A549 (cell line): Measurements from ENCODE around the gene RNF130. TPM values are rescaled to one million over a fixed set of nuclear protein-coding genes. Genes with fewer than 3 reads are reported as not detected.
A peak's percentile ranks its signal among the peaks of the same experiment; 100 is the strongest.

Experiments used
- ATAC-seq, 2 experiments: fragments of 200-7000 bp in 1 of 2; fragments of >200 bp in 1 of 2; cut with Nextera tagmentation in 1 of 2; cut with Tn5 transposase in 1 of 2; 3 replicates each; pipeline versions ENCODE4 v1.8.0 to v1.9.1; 2018 to 2020; ENCODE audit warnings: mild to moderate bottlenecking in 1 of 2, moderate library complexity in 1 of 2
- CTCF ChIA-PET: fragments of 300-600 bp; sonication (Branson Sonifier 250); formaldehyde crosslinking; extraction: SDS; loops from one replicate; lab custom pipeline; 2021; ENCODE audit warnings: antibody characterized with exemption, inconsistent platforms; lab: Yijun Ruan, JAX
- POLR2A ChIA-PET: fragments of 350-600 bp; formaldehyde crosslinking; extraction: SDS; loops from one replicate; lab custom pipeline; 2021; ENCODE audit warnings: antibody characterized with exemption, inconsistent platforms; lab: Yijun Ruan, JAX
- DNase-seq, 2 experiments: peaks; one replicate each; pipeline versions ENCODE4 v3.0.0 to v3.0.0-alpha.2; 2011 to 2016; ENCODE audit warnings: low read depth in 1 of 2, low spot score in 1 of 2
- FAIRE-seq: peaks from 2 replicates; lab custom pipeline; 2011; peaks lifted over from hg19 to GRCh38; lab: Jason Lieb, UNC
- H3K27ac ChIP-seq, 2 experiments: fragments of >200 bp; sonication (Bioruptor Twin); formaldehyde crosslinking; 3 replicates each; pipeline ENCODE4 v1.5.1; 2016 to 2017
- H3K4me1 ChIP-seq: fragments of >200 bp; sonication (Bioruptor Twin); formaldehyde crosslinking; 3 replicates; pipeline ENCODE4 v1.6.1; 2016
- H3K4me2 ChIP-seq: fragments of >200 bp; sonication (Bioruptor Twin); formaldehyde crosslinking; 3 replicates; pipeline ENCODE4 v1.6.1; 2016
- H3K4me3 ChIP-seq: fragments of >200 bp; sonication (Bioruptor Twin); formaldehyde crosslinking; 3 replicates; pipeline ENCODE4 v1.5.1; 2016
- H3K9me3 ChIP-seq: fragments of >200 bp; sonication (Bioruptor Twin); formaldehyde crosslinking; 3 replicates; pipeline ENCODE4 v1.6.1; 2016
- BCL3 ChIP-seq: fragments of >200 bp; sonication (Bioruptor Twin); formaldehyde crosslinking; IDR thresholded peaks from 3 replicates; pipeline ENCODE4 v1.6.1; 2016
- CHD2 ChIP-seq: fragments of 150-350 bp; IDR thresholded peaks from 2 replicates; pipeline ENCODE4 v1.6.1; 2014; ENCODE audit warnings: low read length; ENCODE audit not compliant: partially characterized antibody
- EHF ChIP-seq: fragments of 250-450 bp; sonication (Bioruptor Pico); IDR thresholded peaks from 2 replicates; pipeline ENCODE4 v1.5.0; 2020; ENCODE audit warnings: mild to moderate bottlenecking
- ELK1 ChIP-seq: fragments of 150-350 bp; IDR thresholded peaks from 2 replicates; pipeline ENCODE4 v1.6.1; 2014; ENCODE audit warnings: low read depth, mild to moderate bottlenecking, low read length
- FOSB ChIP-seq: fragments of 250-450 bp; sonication (Bioruptor Pico); IDR thresholded peaks from 2 replicates; pipeline ENCODE4 v1.5.0; 2020; ENCODE audit warnings: mild to moderate bottlenecking, moderate library complexity
- GATA3 ChIP-seq: IDR thresholded peaks from 2 replicates; pipeline ENCODE4 v1.6.1; 2012; ENCODE audit warnings: borderline replicate concordance
- HDAC2 ChIP-seq: fragments of 200-600 bp; sonication (generic); IDR thresholded peaks from 2 replicates; pipeline ENCODE4 v1.6.1; 2016
- HES2 ChIP-seq: fragments of >200 bp; sonication (Bioruptor Twin); formaldehyde crosslinking; IDR thresholded peaks from 2 replicates; pipeline ENCODE4 v1.6.1; 2016
- HEYL ChIP-seq: fragments of 250-450 bp; sonication (Bioruptor Pico); IDR thresholded peaks from 2 replicates; pipeline ENCODE4 v1.8.0; 2021; ENCODE audit warnings: mild to moderate bottlenecking, moderate library complexity
- HOXA7 ChIP-seq: fragments of 250-450 bp; sonication (Bioruptor Pico); IDR thresholded peaks from 2 replicates; pipeline ENCODE4 v1.5.0; 2020; ENCODE audit warnings: mild to moderate bottlenecking, moderate library complexity
- HOXB13 ChIP-seq: fragments of 250-450 bp; sonication (Bioruptor Pico); IDR thresholded peaks from 2 replicates; pipeline ENCODE4 v1.5.0; 2020; ENCODE audit warnings: low read depth, mild to moderate bottlenecking, moderate library complexity
- HOXB5 ChIP-seq: fragments of 250-450 bp; sonication (Bioruptor Pico); IDR thresholded peaks from 2 replicates; pipeline ENCODE4 v1.5.0; 2020; ENCODE audit warnings: mild to moderate bottlenecking, moderate library complexity
- JUNB ChIP-seq: fragments of >200 bp; sonication (Bioruptor Twin); formaldehyde crosslinking; IDR thresholded peaks from 2 replicates; pipeline ENCODE4 v1.6.1; 2016
- MAZ ChIP-seq: fragments of 150-350 bp; IDR thresholded peaks from 2 replicates; pipeline ENCODE4 v1.6.1; 2014; ENCODE audit warnings: antibody characterized with exemption, low read depth, low read length, borderline replicate concordance
- NPAS2 ChIP-seq: fragments of 250-450 bp; sonication (Bioruptor Pico); IDR thresholded peaks from 2 replicates; pipeline ENCODE4 v1.8.0; 2022; ENCODE audit warnings: mild to moderate bottlenecking, moderate library complexity, borderline replicate concordance
- NR3C1 ChIP-seq: fragments of >200 bp; sonication (Bioruptor Twin); formaldehyde crosslinking; IDR thresholded peaks from 3 replicates; pipeline ENCODE4 v1.6.1; 2017
- RAD21 ChIP-seq, 2 experiments: fragments of >200 bp in 1 of 2; sonication (Bioruptor Twin) in 1 of 2; formaldehyde crosslinking in 1 of 2; IDR thresholded peaks in 1 of 2; conservative IDR thresholded peaks in 1 of 2; 2 replicates in 1 of 2; 3 replicates in 1 of 2; pipeline ENCODE4 v1.6.1; 2012 to 2018; ENCODE audit warnings: inconsistent platforms in 1 of 2
- RFX5 ChIP-seq: fragments of 450-650 bp; IDR thresholded peaks from 2 replicates; pipeline ENCODE4 v1.7.1; 2014; ENCODE audit warnings: antibody characterized with exemption, mild to moderate bottlenecking, moderate library complexity
- SREBF2 ChIP-seq: fragments of 450-650 bp; IDR thresholded peaks from 2 replicates; pipeline ENCODE4 v1.6.1; 2014; ENCODE audit warnings: mild to moderate bottlenecking, moderate library complexity
- WGBS: methylation state at CpG from one replicate; pipeline ENCODE4 v1.1.6; 2017; ENCODE audit errors: missing lambda C conversion rate; 5-methylcytosine and 5-hydroxymethylcytosine counted together
- polyA plus RNA-seq, 4 experiments: library from polyadenylated mRNA; depleted of rRNA in 3 of 4; stranded (reverse); fragments of >200 nt; fragmentation: RNase III in 1 of 4; extraction: RNeasy Plus Mini Kit Qiagen cat#74134 plus additional on column Dnase treatment in 1 of 4; gene quantifications; 2 replicates in 3 of 4; 3 replicates in 1 of 4; pipeline ENCODE4 v1.2.3, GENCODE V29; 2011 to 2017
- TF ChIP-seq, protein P1 (sequence below): IDR thresholded peaks from 2 replicates; pipeline ENCODE4 v1.6.1; 2012; ENCODE audit warnings: low read depth, borderline replicate concordance
- TF ChIP-seq, protein P2 (sequence below): fragments of >200 bp; sonication (Bioruptor Twin); formaldehyde crosslinking; IDR thresholded peaks from 3 replicates; pipeline ENCODE4 v1.5.1; 2016

RNF130 gene
- polyA plus RNA-seq, 2 of the 4 experiments (the other 2 are of a cell fraction): 33.3 to 50.1 TPM

GRCh38 chr5:180111273-180112002 lies 39.9 kb upstream of the RNF130 start:
- CTCF ChIA-PET: interaction anchor here (1.2 to 1.6 kb wide), 2 partner anchors 98 to 101 kb away, joined by 3 to 7 read pairs; partner anchors contain the start of gene RASGEF1C

DNA sequence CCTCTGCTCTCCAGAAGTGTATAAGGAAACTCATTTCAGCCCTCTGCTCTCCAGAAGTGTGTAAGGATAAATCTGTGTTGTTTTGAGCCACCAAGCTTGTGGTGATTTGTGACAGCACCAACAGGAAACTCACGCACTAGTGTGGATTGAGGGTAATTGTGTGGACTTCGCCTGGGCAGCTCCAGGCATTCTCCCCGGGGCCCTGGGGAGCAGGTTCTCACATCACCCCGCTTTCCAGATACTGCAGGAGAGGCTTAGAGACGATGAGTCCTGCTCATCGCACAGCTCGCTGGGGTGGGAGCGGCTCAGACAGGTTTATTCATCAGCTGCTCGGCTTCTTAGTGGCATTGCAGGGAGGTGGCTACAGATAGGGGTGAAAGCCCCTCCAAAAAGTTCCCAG lies 38.4 kb upstream of the RNF130 start:
- Histone ChIP-seq H3K9me3 (peaks cover 33% of the 10 kb centered on the region; the same call in 2 of the 3 replicates), H3K27ac (no peak overlapping the region), H3K4me3 (no peak overlapping the region), H3K4me2 (no peak overlapping the region), H3K4me1 (no peaks in the 10 kb centered on the region)
- no peak for DNase-seq
- 0 out of 6 replicates have a peak, but pooled peaks of 1 of the 2 experiments have one; percentile 20 for ATAC-seq
- no peak for FAIRE-seq
- 57% methylated on average over 9 of the region's 9 CpGs for WGBS
- POLR2A ChIA-PET: no interaction called here
- TF ChIP-seq ELK1 (no peak), NPAS2 (CRISPR knock-in tag) (no peak), RFX5 (no peak), BCL3 (no peak), JUNB (no peak), FOSB (CRISPR knock-in tag) (no peak), HOXB5 (CRISPR knock-in tag) (no peak), GATA3 (no peak), HOXA7 (CRISPR knock-in tag) (no peak), RAD21 (conservative IDR thresholded peaks at IDR 0.05 in 1 of 2, IDR thresholded peaks at IDR 0.05 in 1 of 2) (no peak), EHF (CRISPR knock-in tag) (no peak), HOXB13 (no peak), CHD2 (no peak), HEYL (CRISPR knock-in tag) (no peak)
- TF ChIP-seq, protein P1, sequence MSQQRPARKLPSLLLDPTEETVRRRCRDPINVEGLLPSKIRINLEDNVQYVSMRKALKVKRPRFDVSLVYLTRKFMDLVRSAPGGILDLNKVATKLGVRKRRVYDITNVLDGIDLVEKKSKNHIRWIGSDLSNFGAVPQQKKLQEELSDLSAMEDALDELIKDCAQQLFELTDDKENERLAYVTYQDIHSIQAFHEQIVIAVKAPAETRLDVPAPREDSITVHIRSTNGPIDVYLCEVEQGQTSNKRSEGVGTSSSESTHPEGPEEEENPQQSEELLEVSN: no peak
- TF ChIP-seq, all 56 proteins: peak for 0
- CTCF ChIA-PET: interaction anchor here (0.6 to 1.6 kb wide), 4 partner anchors 19 to 441 kb away, joined by 3 to 7 read pairs (median 4); partner anchors contain the start of gene RASGEF1C

More at GRCh38 chr5:180111273-180112002, 39.9 kb upstream of the RNF130 start:
- ATAC-seq (no peak), FAIRE-seq (no peak), DNase-seq (no peak)
- Histone ChIP-seq H3K9me3 (peaks cover 22% of the 10 kb centered on the region; the same call in 2 of the 3 replicates), H3K27ac (no peak overlapping the region), H3K4me3 (no peak overlapping the region), H3K4me2 (no peak overlapping the region), H3K4me1 (no peaks in the 10 kb centered on the region)
- 56% methylated on average over 7 of the region's 7 CpGs for WGBS
- TF ChIP-seq HES2 (no peak), HEYL (CRISPR knock-in tag) (no peak), SREBF2 (no peak)
- POLR2A ChIA-PET: no interaction called here

DNA sequence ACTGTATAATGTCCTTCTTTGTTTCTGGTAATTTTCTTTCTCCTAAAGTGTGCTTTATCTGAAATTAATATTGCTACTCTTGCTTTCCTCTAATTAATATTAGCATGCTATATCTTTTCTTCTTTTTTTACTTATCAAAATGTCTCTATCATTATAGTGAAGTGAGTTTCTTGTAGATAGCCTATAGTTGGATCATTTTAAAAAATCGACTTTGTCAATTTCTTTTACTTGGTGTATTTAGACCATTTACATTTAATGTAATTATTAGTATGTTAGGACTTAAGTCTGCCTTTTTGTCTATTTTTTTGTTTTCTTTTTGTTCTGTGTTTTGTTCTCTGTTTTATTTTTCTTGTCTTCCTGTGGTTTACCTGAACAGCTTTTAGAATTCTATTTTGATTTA lies 35.4 kb upstream of the RNF130 start:
- Histone ChIP-seq H3K4me2 (no peak overlapping the region), H3K4me1 (no peaks in the 10 kb centered on the region), H3K9me3 (peaks cover 35% of the 10 kb centered on the region; the same call in 2 of the 3 replicates), H3K27ac (no peak overlapping the region), H3K4me3 (no peak overlapping the region)
- no peak for TF ChIP-seq GATA3
- TF ChIP-seq HOXA7 (CRISPR knock-in tag): no peak
- 0 out of 2 replicates have a peak, but pooled peaks have one; percentile 52 for TF ChIP-seq HDAC2
- no peak for TF ChIP-seq MAZ
- TF ChIP-seq RFX5: no peak
- no peak for TF ChIP-seq NR3C1
- TF ChIP-seq, protein P2, sequence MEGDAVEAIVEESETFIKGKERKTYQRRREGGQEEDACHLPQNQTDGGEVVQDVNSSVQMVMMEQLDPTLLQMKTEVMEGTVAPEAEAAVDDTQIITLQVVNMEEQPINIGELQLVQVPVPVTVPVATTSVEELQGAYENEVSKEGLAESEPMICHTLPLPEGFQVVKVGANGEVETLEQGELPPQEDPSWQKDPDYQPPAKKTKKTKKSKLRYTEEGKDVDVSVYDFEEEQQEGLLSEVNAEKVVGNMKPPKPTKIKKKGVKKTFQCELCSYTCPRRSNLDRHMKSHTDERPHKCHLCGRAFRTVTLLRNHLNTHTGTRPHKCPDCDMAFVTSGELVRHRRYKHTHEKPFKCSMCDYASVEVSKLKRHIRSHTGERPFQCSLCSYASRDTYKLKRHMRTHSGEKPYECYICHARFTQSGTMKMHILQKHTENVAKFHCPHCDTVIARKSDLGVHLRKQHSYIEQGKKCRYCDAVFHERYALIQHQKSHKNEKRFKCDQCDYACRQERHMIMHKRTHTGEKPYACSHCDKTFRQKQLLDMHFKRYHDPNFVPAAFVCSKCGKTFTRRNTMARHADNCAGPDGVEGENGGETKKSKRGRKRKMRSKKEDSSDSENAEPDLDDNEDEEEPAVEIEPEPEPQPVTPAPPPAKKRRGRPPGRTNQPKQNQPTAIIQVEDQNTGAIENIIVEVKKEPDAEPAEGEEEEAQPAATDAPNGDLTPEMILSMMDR: no peak
- DNase-seq: no peak
- no peak for ATAC-seq
- CTCF ChIA-PET: interaction anchor here (1.6 kb wide), 1 partner anchor 19 kb away, joined by 5 read pairs; no protein-coding TSS in a partner anchor
- WGBS: 5% methylated on average over 1 of the region's 1 CpG
- POLR2A ChIA-PET: no interaction called here
- FAIRE-seq: no peak
